IMR-90 (cell line): ENCODE data around the gene PRKD2.

Experiments used
- CHD1 ChIP-seq: IDR thresholded peaks from 2 replicates; pipeline ENCODE4 v1.6.1; 2012; ENCODE audit warnings: low read depth, low read length, improper control_type of control experiment
- CTCF ChIP-seq: conservative IDR thresholded peaks from 2 replicates; pipeline ENCODE4 v1.5.1; 2012; ENCODE audit warnings: mild to moderate bottlenecking, low read depth, low read length, improper control_type of control experiment
- RFX5 ChIP-seq: IDR thresholded peaks from 2 replicates; pipeline ENCODE4 v1.8.0; 2012; ENCODE audit warnings: low read depth, mild to moderate bottlenecking, low read length, moderate library complexity

GRCh38 chr19:46748325-46749109 lies 31.6 kb upstream of the PRKD2 start:
- TF ChIP-seq CHD1 (no peak), CTCF (peak; percentile 68), RFX5 (no peak)
